Activated T-helper 1 cell treated with Interleukin-2 at 50 U/mL for 16 hours (primary cell): ENCODE data around the gene AMD1.

ENCODE experiments used
- DNase-seq: peaks from one replicate; pipeline ENCODE4 v3.0.0-alpha.2; 2020; ENCODE audit warnings: low read depth

AMD1 gene

GRCh38 chr6:110939429-110940200, 65.0 kb downstream of the AMD1 start:
- no peak for DNase-seq

- DNase-seq, result no peak
Observed at GRCh38 chr6:110944681-110945151, 70.1 kb downstream of the AMD1 start.
